ENCODE measurements around the gene SLC10A3.

DNA sequence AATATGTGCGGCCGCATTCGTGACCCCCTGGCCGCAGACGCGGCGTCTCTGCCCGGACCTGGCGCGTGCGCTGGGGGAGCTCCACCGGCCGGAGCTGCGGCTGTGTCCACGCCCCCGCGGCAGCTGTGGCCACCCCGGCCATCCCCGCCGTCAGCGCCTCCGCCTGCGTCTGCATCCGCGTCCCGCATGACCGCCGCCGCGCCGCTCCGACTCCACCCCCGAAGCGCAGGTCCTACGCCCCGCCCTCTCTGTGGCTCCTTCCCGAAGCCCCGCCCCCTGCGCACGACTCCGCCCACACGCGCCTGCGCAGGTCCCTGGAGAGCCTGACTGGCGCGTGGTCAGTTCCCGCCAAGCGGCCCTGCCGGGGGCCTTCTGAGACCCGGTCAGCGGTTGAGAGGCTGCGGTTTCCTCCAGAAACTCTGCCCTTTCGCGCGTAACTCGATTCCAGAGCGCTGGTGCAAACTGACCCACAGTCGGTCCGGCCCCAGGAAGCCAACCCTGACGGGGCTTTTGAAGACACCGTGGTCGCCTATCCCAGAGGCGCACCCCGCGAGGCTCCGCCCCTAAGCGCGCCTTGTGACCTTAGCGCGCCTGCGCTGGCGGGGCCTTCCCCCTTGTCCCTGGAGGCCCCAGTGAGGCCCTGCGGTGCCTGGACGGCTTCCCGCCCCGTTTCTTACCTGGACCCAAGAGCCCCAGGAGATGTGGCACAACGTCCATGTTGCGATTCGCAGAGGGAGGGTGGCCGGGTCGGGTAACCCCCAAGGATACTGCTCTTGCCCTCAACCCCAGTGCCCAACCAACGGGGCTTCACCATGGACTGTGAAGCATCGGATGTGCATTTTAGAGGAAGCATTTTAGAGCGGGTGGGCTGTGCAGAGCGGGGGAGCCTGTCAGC is 11.5 kb downstream of the SLC10A3 start, which contains the start of gene LAGE3:
- TF ChIP-seq CTCF (IDR thresholded peaks at IDR 0.05) (no peak), POLR2A (IDR thresholded peaks at IDR 0.05) (peak in 1 of 2 donors; percentile 65)

Data from heart left ventricle (tissue), 13 donors.